Mesendoderm (in vitro differentiated cells): ENCODE data around the gene CCBE1.
"Not testable (repeated sequence)": the region's sequence is repeated elsewhere in the genome, so short reads cannot be mapped to it uniquely, and the experiment has no call there.

ENCODE experiments used
- DNase-seq: peaks from one replicate; pipeline ENCODE4 v3.0.0; 2013
- H2AK5ac ChIP-seq: 2 replicates; pipeline ENCODE4 v1.6.1; 2013; ENCODE audit warnings: low read length, inconsistent platforms
- H2BK120ac ChIP-seq: 2 replicates; pipeline ENCODE4 v1.6.1; 2013; ENCODE audit warnings: low read depth, mild to moderate bottlenecking, low read length, moderate library complexity, mixed read lengths
- H2BK15ac ChIP-seq: replicated peaks from 2 replicates; pipeline ENCODE4 v1.6.1; 2013; ENCODE audit warnings: low read depth, mild to moderate bottlenecking, moderate library complexity
- H2BK5ac ChIP-seq: 2 replicates; pipeline ENCODE4 v1.6.1; 2013; ENCODE audit warnings: low read length, inconsistent platforms
- H3K18ac ChIP-seq: 2 replicates; pipeline ENCODE4 v1.6.1; 2013; ENCODE audit warnings: mild to moderate bottlenecking, low read length, mixed read lengths
- H3K23ac ChIP-seq: one replicate; pipeline ENCODE4 v1.6.1; 2013; ENCODE audit warnings: low read length
- H3K27ac ChIP-seq: 2 replicates; pipeline ENCODE4 v1.5.1; 2013; ENCODE audit warnings: low read depth, mild to moderate bottlenecking, inconsistent platforms, low read length, moderate library complexity
- H3K27me3 ChIP-seq: 2 replicates; pipeline ENCODE4 v1.6.1; 2013; ENCODE audit warnings: low read length, control low read depth, mild to moderate bottlenecking, inconsistent platforms; ENCODE audit not compliant: insufficient read depth, poor library complexity
- H3K36me3 ChIP-seq: 2 replicates; pipeline ENCODE4 v1.6.1; 2013; ENCODE audit warnings: low read length, inconsistent platforms; ENCODE audit not compliant: control insufficient read depth, insufficient read depth
- H3K4ac ChIP-seq: one replicate; pipeline ENCODE4 v1.6.1; 2013; ENCODE audit warnings: low read depth, mild to moderate bottlenecking, low read length, moderate library complexity
- H3K4me1 ChIP-seq: 2 replicates; pipeline ENCODE4 v1.6.1; 2013; ENCODE audit warnings: low read depth, low read length, inconsistent platforms; ENCODE audit not compliant: control insufficient read depth
- H3K4me2 ChIP-seq: 2 replicates; pipeline ENCODE4 v1.6.1; 2013; ENCODE audit warnings: low read length
- H3K4me3 ChIP-seq: 2 replicates; pipeline ENCODE4 v1.5.1; 2013; ENCODE audit warnings: mild to moderate bottlenecking, low read length
- H3K56ac ChIP-seq: one replicate; pipeline ENCODE4 v1.6.1; 2013; ENCODE audit warnings: low read length
- H3K79me1 ChIP-seq: 2 replicates; pipeline ENCODE4 v1.6.1; 2013; ENCODE audit warnings: low read length, inconsistent platforms
- H3K79me2 ChIP-seq: 2 replicates; pipeline ENCODE4 v1.6.1; 2013; ENCODE audit warnings: mild to moderate bottlenecking, low read length; ENCODE audit not compliant: control insufficient read depth, insufficient read depth
- H3K9ac ChIP-seq: 2 replicates; pipeline ENCODE4 v1.6.1; 2013; ENCODE audit warnings: low read length, inconsistent platforms
- H4K5ac ChIP-seq: one replicate; pipeline ENCODE4 v1.6.1; 2013; ENCODE audit warnings: low read length
- H4K8ac ChIP-seq: one replicate; pipeline ENCODE4 v1.6.1; 2013; ENCODE audit warnings: low read depth, mild to moderate bottlenecking, control low read depth, low read length, moderate library complexity
- WGBS: extraction: QIAGEN DNeasy Blood & Tissue Kit; methylation state at CpG from one replicate; pipeline ENCODE4 v1.1.7; 2013; ENCODE audit warnings: low lambda C conversion rate, missing lambda C conversion rate; ENCODE audit not compliant: insufficient coverage; ENCODE audit errors: extremely low coverage; 5-methylcytosine and 5-hydroxymethylcytosine counted together

The CCBE1 gene

DNA sequence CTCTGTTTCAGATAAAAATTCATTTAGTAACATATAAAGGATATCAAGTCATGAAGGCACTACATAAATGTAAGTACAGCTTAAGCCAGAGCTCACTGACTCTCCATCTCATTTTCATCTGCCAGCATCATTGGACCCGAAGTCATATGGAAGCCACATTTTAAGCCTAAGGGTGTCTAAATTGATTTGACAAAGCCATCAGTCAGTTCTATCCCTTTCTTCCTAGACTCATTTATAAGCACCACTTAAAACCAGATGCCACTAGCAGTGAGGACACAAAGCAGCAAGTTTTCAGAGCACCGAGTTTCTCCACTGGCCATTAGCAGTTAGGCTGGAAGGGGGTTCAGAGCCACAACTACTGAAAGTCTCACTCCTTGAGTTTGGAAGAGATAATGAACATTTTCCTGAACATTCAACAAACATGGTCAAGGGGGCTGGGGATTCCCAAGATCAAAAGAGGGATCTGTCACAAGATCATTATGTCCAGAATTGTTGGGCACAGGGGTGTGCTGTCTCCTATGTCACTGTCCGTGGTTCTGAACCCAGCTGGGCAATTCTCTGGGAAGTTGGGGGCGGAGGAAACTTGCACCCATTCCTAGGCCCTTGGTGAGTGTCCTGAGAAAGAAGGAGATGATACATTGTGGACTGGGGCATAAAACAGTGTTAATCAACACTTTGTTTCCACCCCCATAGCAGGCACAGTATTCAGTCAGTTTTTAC is 179.6 kb downstream of the CCBE1 start:
- no peaks in the 10 kb centered on the region for H3K79me1 ChIP-seq
- no peak overlapping the region for H3K18ac ChIP-seq
- no peak overlapping the region for H3K23ac ChIP-seq
- peak; percentile 45 for DNase-seq
- H2AK5ac ChIP-seq: no peak overlapping the region
- no peak overlapping the region for H3K4me2 ChIP-seq
- peaks cover 2% of the 10 kb centered on the region for H3K4me1 ChIP-seq
- H4K8ac ChIP-seq: no peak overlapping the region
- no peaks in the 10 kb centered on the region for H3K79me2 ChIP-seq
- H4K5ac ChIP-seq: no peak overlapping the region
- H3K9ac ChIP-seq: no peak overlapping the region
- no peak overlapping the region for H2BK5ac ChIP-seq
- WGBS: no CpG with 5 or more reads among the region's 4 CpGs
- H3K27me3 ChIP-seq: no peaks in the 10 kb centered on the region
- H3K27ac ChIP-seq: no peak overlapping the region
- no peak overlapping the region for H3K4me3 ChIP-seq
- no peak overlapping the region for H3K56ac ChIP-seq
- H2BK15ac ChIP-seq: no peak overlapping the region
- no peak overlapping the region for H2BK120ac ChIP-seq
- H3K4ac ChIP-seq: no peak overlapping the region
- H3K36me3 ChIP-seq: no peaks in the 10 kb centered on the region

DNA sequence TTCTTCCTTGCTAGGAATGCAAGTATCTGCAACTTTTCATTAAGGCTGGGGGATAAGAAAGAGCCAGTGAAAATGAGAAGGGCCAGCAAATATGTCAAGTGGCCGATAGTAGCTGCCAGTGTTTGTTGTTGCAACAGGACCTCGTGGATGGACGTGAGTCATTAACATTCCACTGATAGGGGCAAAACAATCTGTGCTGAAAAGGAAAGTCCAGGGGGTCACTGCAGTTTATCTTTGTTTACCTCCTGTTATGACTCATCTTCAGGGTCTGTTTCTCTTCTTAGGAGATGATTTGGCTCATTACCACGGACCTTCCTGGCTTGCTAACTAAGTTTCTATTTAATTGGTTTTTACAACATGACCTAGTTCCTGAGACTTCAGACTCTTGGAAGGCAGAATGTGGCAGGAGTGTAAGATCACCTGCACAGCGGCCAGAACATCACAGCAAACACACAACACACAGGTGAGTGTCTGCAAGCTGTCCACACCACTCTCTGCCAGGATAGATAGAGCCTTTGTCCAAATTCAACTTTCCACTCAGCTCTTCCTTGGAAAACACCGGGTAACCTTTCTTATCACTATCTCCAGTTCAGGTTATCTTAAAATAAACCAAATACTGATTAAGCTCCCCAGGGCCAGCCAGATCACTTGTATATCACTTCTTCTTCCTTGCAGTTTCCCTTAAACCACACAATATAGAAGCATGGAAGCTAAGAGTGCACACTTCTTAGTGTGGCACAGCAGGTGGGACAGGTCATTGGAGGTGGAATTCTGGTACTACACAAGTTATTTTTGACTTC is 180.7 kb downstream of the CCBE1 start:
- no peak overlapping the region for H3K9ac ChIP-seq
- H2BK15ac ChIP-seq: no peak overlapping the region
- H4K8ac ChIP-seq: no peak overlapping the region
- H3K27ac ChIP-seq: peak overlapping the region; percentile 13
- H3K4me2 ChIP-seq: no peak overlapping the region
- H3K4me1 ChIP-seq: peaks cover 2% of the 10 kb centered on the region
- H3K79me1 ChIP-seq: no peaks in the 10 kb centered on the region
- H3K18ac ChIP-seq: no peak overlapping the region
- H3K27me3 ChIP-seq: no peaks in the 10 kb centered on the region
- no peak overlapping the region for H2BK5ac ChIP-seq
- H2BK120ac ChIP-seq: no peak overlapping the region
- H2AK5ac ChIP-seq: no peak overlapping the region
- H3K23ac ChIP-seq: no peak overlapping the region
- no peak overlapping the region for H4K5ac ChIP-seq
- no peak overlapping the region for H3K4me3 ChIP-seq
- no CpG with 5 or more reads among the region's 6 CpGs for WGBS
- DNase-seq: peak; percentile 97
- H3K36me3 ChIP-seq: no peaks in the 10 kb centered on the region
- no peak overlapping the region for H3K56ac ChIP-seq
- H3K4ac ChIP-seq: no peak overlapping the region
- no peaks in the 10 kb centered on the region for H3K79me2 ChIP-seq

DNA sequence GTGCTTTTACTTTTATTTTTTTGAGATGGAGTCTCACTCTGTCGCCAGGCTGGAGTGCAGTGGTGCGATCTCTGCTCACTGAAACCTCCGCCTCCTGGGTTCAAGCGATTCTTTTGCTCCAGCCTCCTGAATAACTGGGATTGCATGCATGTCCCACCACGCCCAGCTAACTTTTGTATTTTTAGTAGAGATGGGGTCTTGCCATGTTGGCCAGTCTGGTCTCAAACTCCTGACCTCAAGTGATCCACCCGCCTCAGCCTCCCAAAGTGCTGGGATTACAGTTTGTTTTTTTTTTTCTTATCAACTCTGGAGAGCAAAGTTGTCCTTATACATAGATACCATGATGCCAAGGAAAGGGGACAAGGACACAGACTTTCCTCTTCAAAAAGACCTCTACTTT is 181.3 kb downstream of the CCBE1 start:
- H3K36me3 ChIP-seq, H3K23ac ChIP-seq: not testable (repeated sequence)
- WGBS: no CpG with 5 or more reads among the region's 6 CpGs

DNA sequence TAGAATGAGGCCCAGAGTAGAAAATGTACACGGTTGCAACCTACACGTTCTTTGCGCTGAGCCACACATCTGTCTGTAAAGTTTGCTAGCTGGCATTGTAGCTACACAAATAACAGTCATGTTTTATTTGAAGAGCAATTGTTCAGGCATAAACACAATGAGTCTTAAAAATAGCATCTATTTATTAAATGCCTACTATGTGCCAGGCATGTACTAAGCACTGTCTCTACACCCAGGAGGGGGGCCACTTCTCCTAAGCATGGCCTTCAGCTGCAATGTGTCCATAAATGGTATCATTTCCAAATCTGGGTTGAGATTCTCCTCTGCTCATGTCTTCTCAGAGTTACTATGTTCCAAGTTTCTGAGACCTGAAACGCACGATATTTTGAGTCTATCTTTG is 182.1 kb downstream of the CCBE1 start:
- H3K23ac ChIP-seq: no peak overlapping the region
- H3K56ac ChIP-seq: no peak overlapping the region
- H3K4me1 ChIP-seq: peaks cover 2% of the 10 kb centered on the region
- no peaks in the 10 kb centered on the region for H3K27me3 ChIP-seq
- H4K5ac ChIP-seq: no peak overlapping the region
- no peak overlapping the region for H3K9ac ChIP-seq
- no CpG with 5 or more reads among the region's 5 CpGs for WGBS
- no peak overlapping the region for H3K4me3 ChIP-seq
- H2BK15ac ChIP-seq: no peak overlapping the region
- no peaks in the 10 kb centered on the region for H3K36me3 ChIP-seq
- H2BK5ac ChIP-seq: no peak overlapping the region
- no peak for DNase-seq
- H3K18ac ChIP-seq: no peak overlapping the region
- H2AK5ac ChIP-seq: no peak overlapping the region
- no peaks in the 10 kb centered on the region for H3K79me1 ChIP-seq
- no peak overlapping the region for H2BK120ac ChIP-seq
- H3K4me2 ChIP-seq: no peak overlapping the region
- no peak overlapping the region for H3K4ac ChIP-seq
- H4K8ac ChIP-seq: no peak overlapping the region
- H3K79me2 ChIP-seq: no peaks in the 10 kb centered on the region
- H3K27ac ChIP-seq: no peak overlapping the region

More for the DNA sequence above, 181.3 kb downstream of the CCBE1 start:
- not testable (repeated sequence) for DNase-seq, H2BK15ac ChIP-seq, H3K18ac ChIP-seq, H2BK5ac ChIP-seq, H3K79me2 ChIP-seq, H2AK5ac ChIP-seq, H4K8ac ChIP-seq, H3K4me3 ChIP-seq, H3K27me3 ChIP-seq, H3K9ac ChIP-seq, H2BK120ac ChIP-seq, H3K56ac ChIP-seq, H3K4me1 ChIP-seq, H3K27ac ChIP-seq, H3K4me2 ChIP-seq, H3K4ac ChIP-seq, H3K79me1 ChIP-seq, H4K5ac ChIP-seq

DNA sequence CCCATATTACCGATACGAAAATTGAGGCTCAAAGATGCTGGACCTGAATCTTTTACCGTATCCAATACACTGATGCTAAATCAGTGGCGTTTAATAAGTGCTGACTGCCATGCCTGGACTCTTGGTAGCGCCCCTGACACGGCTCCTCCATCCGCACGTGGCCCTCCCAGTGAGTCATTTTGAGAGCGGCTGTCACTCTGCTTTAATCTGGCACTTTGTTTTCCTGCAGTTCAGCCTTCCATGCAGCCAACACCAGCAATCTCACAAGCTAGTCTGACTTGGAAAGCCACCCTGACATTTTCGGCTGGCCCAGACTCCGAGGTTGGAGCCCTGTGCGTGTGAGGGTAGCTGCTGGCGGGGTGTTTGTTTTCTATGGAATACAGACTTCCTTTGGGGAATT is 183.0 kb downstream of the CCBE1 start:
- H4K8ac ChIP-seq: no peak overlapping the region
- H3K23ac ChIP-seq: no peak overlapping the region
- H3K27ac ChIP-seq: no peak overlapping the region
- no peak overlapping the region for H3K4ac ChIP-seq
- no peak overlapping the region for H4K5ac ChIP-seq
- no peak overlapping the region for H3K18ac ChIP-seq
- no CpG with 5 or more reads among the region's 13 CpGs for WGBS
- H2BK120ac ChIP-seq: no peak overlapping the region
- H2AK5ac ChIP-seq: no peak overlapping the region
- no peaks in the 10 kb centered on the region for H3K27me3 ChIP-seq
- H3K79me1 ChIP-seq: no peaks in the 10 kb centered on the region
- H3K56ac ChIP-seq: no peak overlapping the region
- no peaks in the 10 kb centered on the region for H3K36me3 ChIP-seq
- no peak overlapping the region for H2BK5ac ChIP-seq
- peaks cover 2% of the 10 kb centered on the region for H3K4me1 ChIP-seq
- H3K9ac ChIP-seq: no peak overlapping the region
- H3K4me2 ChIP-seq: no peak overlapping the region
- DNase-seq: no peak
- H3K4me3 ChIP-seq: no peak overlapping the region
- no peaks in the 10 kb centered on the region for H3K79me2 ChIP-seq
- no peak overlapping the region for H2BK15ac ChIP-seq
